IMR-90 (cell line): ENCODE measurements around the gene GPR158. TPM values are rescaled to one million over a fixed set of nuclear protein-coding genes. Genes with fewer than 3 reads are reported as not detected.

Source experiments
- ATAC-seq: fragments of 200-7000 bp; cut with Tn5 transposase; 2 replicates; pipeline ENCODE4 v1.9.1; 2020; ENCODE audit warnings: low read depth, mild to moderate bottlenecking, moderate library complexity
- BruUV-seq: library from RNA; stranded (reverse); fragments of 400-500 nt; replicated peaks from 2 replicates; lab custom pipeline; 2021; lab: Mats Ljungman, UMichigan
- CTCF ChIA-PET: fragments of 300-600 bp; formaldehyde crosslinking; extraction: SDS; loops from one replicate; lab custom pipeline; 2021; ENCODE audit warnings: antibody characterized with exemption; lab: Yijun Ruan, JAX
- POLR2A ChIA-PET: fragments of 300-600 bp; sonication (Branson Sonifier 250); formaldehyde crosslinking; loops from one replicate; lab custom pipeline; 2022; ENCODE audit warnings: antibody characterized with exemption; ENCODE audit not compliant: unreplicated experiment; lab: Charles Lee
- DNase-seq: peaks from one replicate; pipeline ENCODE4 v3.0.0; 2013
- H2AFZ ChIP-seq: replicated peaks from 2 replicates; pipeline ENCODE3; 2013; ENCODE audit warnings: low read length, mild to moderate bottlenecking; ENCODE audit not compliant: poor library complexity
- H2AK5ac ChIP-seq: 2 replicates; pipeline ENCODE4 v1.6.1; 2013; ENCODE audit warnings: low read depth, low read length, inconsistent platforms
- H2AK9ac ChIP-seq: replicated peaks from 2 replicates; pipeline ENCODE3; 2013; ENCODE audit warnings: mild to moderate bottlenecking, low read depth, low read length, moderate library complexity; ENCODE audit not compliant: poor library complexity
- H2BK120ac ChIP-seq: 2 replicates; pipeline ENCODE4 v1.6.1; 2013; ENCODE audit warnings: low read depth, low read length, inconsistent platforms
- H2BK15ac ChIP-seq: 3 replicates; pipeline ENCODE4 v1.6.1; 2013; ENCODE audit warnings: low read depth, low read length, inconsistent platforms
- H2BK20ac ChIP-seq: 2 replicates; pipeline ENCODE4 v1.6.1; 2013; ENCODE audit warnings: low read depth, mild to moderate bottlenecking, inconsistent platforms, low read length, moderate library complexity
- H2BK5ac ChIP-seq: 2 replicates; pipeline ENCODE4 v1.6.1; 2013; ENCODE audit warnings: mild to moderate bottlenecking, low read depth, low read length, inconsistent platforms; ENCODE audit not compliant: poor library complexity, severe bottlenecking
- H3K14ac ChIP-seq: replicated peaks from 2 replicates; pipeline ENCODE4 v1.6.1; 2013; ENCODE audit warnings: low read depth, low read length, inconsistent platforms
- H3K18ac ChIP-seq: 2 replicates; pipeline ENCODE4 v1.6.1; 2013; ENCODE audit warnings: low read depth, low read length, control low read depth
- H3K23ac ChIP-seq: 2 replicates; pipeline ENCODE4 v1.6.1; 2013; ENCODE audit warnings: low read depth, low read length, inconsistent platforms
- H3K27ac ChIP-seq: 2 replicates; pipeline ENCODE4 v1.5.1; 2013; ENCODE audit warnings: mild to moderate bottlenecking, control low read depth, low read length; ENCODE audit not compliant: insufficient read depth
- H3K27me3 ChIP-seq: 2 replicates; pipeline ENCODE4 v1.6.1; 2013; ENCODE audit warnings: low read length; ENCODE audit not compliant: control insufficient read depth, insufficient read depth
- H3K36me3 ChIP-seq: 2 replicates; pipeline ENCODE4 v1.6.1; 2013; ENCODE audit warnings: low read length, mixed read lengths; ENCODE audit not compliant: control insufficient read depth, insufficient read depth
- H3K4ac ChIP-seq: 2 replicates; pipeline ENCODE4 v1.6.1; 2013; ENCODE audit warnings: low read depth, low read length, inconsistent platforms
- H3K4me1 ChIP-seq: 2 replicates; pipeline ENCODE4 v1.6.1; 2013; ENCODE audit warnings: low read length, mixed read lengths; ENCODE audit not compliant: control insufficient read depth, insufficient read depth
- H3K4me2 ChIP-seq: 2 replicates; pipeline ENCODE4 v1.6.1; 2013; ENCODE audit warnings: low read depth, mild to moderate bottlenecking, control low read depth, low read length, moderate library complexity
- H3K4me3 ChIP-seq: 2 replicates; pipeline ENCODE4 v1.5.1; 2013; ENCODE audit warnings: low read depth, mild to moderate bottlenecking, control low read depth, low read length, moderate library complexity; ENCODE audit not compliant: insufficient read depth
- H3K56ac ChIP-seq: 2 replicates; pipeline ENCODE4 v1.6.1; 2013; ENCODE audit warnings: low read length, inconsistent platforms; ENCODE audit not compliant: insufficient read depth; ENCODE audit errors: extremely low read depth
- H3K79me1 ChIP-seq, 2 experiments: 2 replicates each; pipeline ENCODE4 v1.6.1; 2013; ENCODE audit warnings: low read length in 2 of 2, inconsistent platforms in 1 of 2, low read depth in 1 of 2
- H3K9ac ChIP-seq: 2 replicates; pipeline ENCODE4 v1.6.1; 2013; ENCODE audit warnings: low read depth, low read length, control low read depth
- H3K9me1 ChIP-seq: 2 replicates; pipeline ENCODE4 v1.6.1; 2013; ENCODE audit warnings: low read length, inconsistent platforms; ENCODE audit not compliant: insufficient read depth
- H3K9me3 ChIP-seq: 2 replicates; pipeline ENCODE4 v1.6.1; 2013; ENCODE audit warnings: low read length; ENCODE audit not compliant: control insufficient read depth, insufficient read depth
- H4K20me1 ChIP-seq: 2 replicates; pipeline ENCODE4 v1.6.1; 2013; ENCODE audit warnings: low read length, inconsistent platforms; ENCODE audit not compliant: insufficient read depth
- H4K5ac ChIP-seq: 2 replicates; pipeline ENCODE4 v1.6.1; 2013; ENCODE audit warnings: mild to moderate bottlenecking, low read depth, low read length, control low read depth
- H4K8ac ChIP-seq, 2 experiments: 2 replicates each; pipeline ENCODE4 v1.6.1; 2013; ENCODE audit warnings: low read depth in 2 of 2, low read length in 2 of 2, control low read depth in 1 of 2, inconsistent platforms in 1 of 2
- H4K91ac ChIP-seq: 2 replicates; pipeline ENCODE4 v1.6.1; 2013; ENCODE audit warnings: low read depth, low read length, inconsistent platforms; ENCODE audit not compliant: insufficient read depth
- BHLHE40 ChIP-seq: fragments of 150-350 bp; IDR thresholded peaks from 2 replicates; pipeline ENCODE4 v1.6.1; 2016; ENCODE audit warnings: mild to moderate bottlenecking, low read depth, low read length
- CEBPB ChIP-seq: IDR thresholded peaks from 2 replicates; pipeline ENCODE4 v1.6.1; 2012; ENCODE audit warnings: low read depth, low read length, improper control_type of control experiment
- CHD1 ChIP-seq: IDR thresholded peaks from 2 replicates; pipeline ENCODE4 v1.6.1; 2012; ENCODE audit warnings: low read depth, low read length, improper control_type of control experiment
- ELK1 ChIP-seq: fragments of 150-350 bp; IDR thresholded peaks from 2 replicates; pipeline ENCODE4 v1.6.1; 2016; ENCODE audit warnings: low read depth, mild to moderate bottlenecking, low read length, moderate library complexity, borderline replicate concordance
- FOS ChIP-seq: fragments of 150-350 bp; IDR thresholded peaks from 2 replicates; pipeline ENCODE4 v1.6.1; 2016; ENCODE audit warnings: low read depth, low read length
- MAFK ChIP-seq: IDR thresholded peaks from 2 replicates; pipeline ENCODE4 v1.6.1; 2012; ENCODE audit warnings: low read depth, low read length, improper control_type of control experiment
- MAZ ChIP-seq: IDR thresholded peaks from 2 replicates; pipeline ENCODE4 v1.6.1; 2012; ENCODE audit warnings: low read depth, mild to moderate bottlenecking, low read length, improper control_type of control experiment, moderate library complexity, borderline replicate concordance
- MXI1 ChIP-seq: IDR thresholded peaks from 2 replicates; pipeline ENCODE4 v1.6.1; 2012; ENCODE audit warnings: low read depth, mild to moderate bottlenecking, low read length, moderate library complexity, borderline replicate concordance
- NFE2L2 ChIP-seq: fragments of 150-350 bp; IDR thresholded peaks from 2 replicates; pipeline ENCODE4 v1.6.1; 2016; ENCODE audit warnings: low read depth, mild to moderate bottlenecking, low read length
- POLR2A ChIP-seq: IDR thresholded peaks from 2 replicates; pipeline ENCODE4 v1.6.1; 2012; ENCODE audit warnings: mild to moderate bottlenecking, low read depth, low read length
- RAD21 ChIP-seq: IDR thresholded peaks from 2 replicates; pipeline ENCODE4 v1.6.1; 2012; ENCODE audit warnings: low read length, improper control_type of control experiment
- RCOR1 ChIP-seq: IDR thresholded peaks from 2 replicates; pipeline ENCODE4 v1.6.1; 2012; ENCODE audit warnings: mild to moderate bottlenecking, low read length, improper control_type of control experiment; ENCODE audit not compliant: insufficient replicate concordance
- RFX5 ChIP-seq: IDR thresholded peaks from 2 replicates; pipeline ENCODE4 v1.8.0; 2012; ENCODE audit warnings: low read depth, mild to moderate bottlenecking, low read length, moderate library complexity
- SMC3 ChIP-seq: fragments of 150-350 bp; IDR thresholded peaks from 2 replicates; pipeline ENCODE4 v1.6.1; 2016; ENCODE audit warnings: low read depth, mild to moderate bottlenecking, antibody characterized with exemption, low read length, moderate library complexity
- USF2 ChIP-seq: fragments of 150-350 bp; IDR thresholded peaks from 2 replicates; pipeline ENCODE4 v1.6.1; 2017; ENCODE audit warnings: mild to moderate bottlenecking, antibody characterized with exemption, low read length, low read depth
- dilution Hi-C: fragments of 300-500 bp; cut with HindIII; formaldehyde crosslinking; loops from one replicate; pipeline ENCODE4 v1.14.3; 2018; ENCODE audit warnings: low sequenced_read_pairs; ENCODE audit not compliant: unreplicated experiment
- in situ Hi-C: fragments of 300-500 bp; cut with MboI; formaldehyde crosslinking; loops from 3 replicates; pipeline ENCODE4 v1.14.3; 2019; ENCODE audit warnings: low sequenced_read_pairs, inconsistent platforms, mixed read lengths
- intact Hi-C: fragments of 100-400 bp; cut with micrococcal nuclease; formaldehyde crosslinking; loops from 2 replicates; pipeline ENCODE4 v1.10.0; 2022
- polyA plus RNA-seq, 3 experiments: library from polyadenylated mRNA; depleted of rRNA; stranded (reverse); fragments of >200 nt; gene quantifications; 2 replicates each; pipeline ENCODE4 v1.2.3, GENCODE V29; 2012; ENCODE audit warnings: low replicate concordance in 1 of 3
- total RNA-seq: library from RNA; depleted of rRNA; stranded (reverse); fragments of >200 nt; gene quantifications from 2 replicates; pipeline ENCODE4 v1.2.3, GENCODE V29; 2012
- TF ChIP-seq, protein P1 (sequence below): conservative IDR thresholded peaks from 2 replicates; pipeline ENCODE4 v1.5.1; 2012; ENCODE audit warnings: mild to moderate bottlenecking, low read depth, low read length, improper control_type of control experiment

Gene GPR158
- total and polyA plus RNA-seq, 2 of the 4 experiments (the other 2 are of a cell fraction) = not detected

DNA sequence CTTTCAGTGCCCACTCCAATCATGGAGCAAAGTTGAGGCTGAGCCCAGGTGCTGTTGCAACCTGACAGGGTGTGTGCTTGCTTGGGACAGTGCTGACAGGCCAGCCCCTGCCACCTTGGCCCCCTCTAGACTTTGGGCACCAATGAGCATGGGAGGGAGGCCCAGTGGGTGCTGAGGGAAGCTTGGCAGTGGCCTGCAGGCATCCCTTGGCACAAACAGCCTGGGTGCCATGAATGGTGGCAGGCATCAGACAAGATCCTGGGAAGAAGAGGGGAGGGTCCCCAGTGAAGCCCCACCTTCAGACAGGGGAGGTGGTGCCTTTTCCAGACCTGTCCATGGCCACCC is 214.0 kb downstream of the GPR158 start:
- ChIA-PET CTCF (no interaction called here), POLR2A (no interaction called here)
- Histone ChIP-seq H2BK120ac (no peak overlapping the region), H2BK5ac (no peak overlapping the region), H2AK5ac (no peak overlapping the region), H3K9me1 (no peaks in the 10 kb centered on the region), H2AFZ (no peak overlapping the region), H3K9me3 (peaks cover 23% of the 10 kb centered on the region), H3K27ac (no peak overlapping the region), H3K4me1 (no peaks in the 10 kb centered on the region), H2BK20ac (no peak overlapping the region), H4K91ac (no peak overlapping the region), H3K9ac (no peak overlapping the region), H3K4ac (no peak overlapping the region), H2BK15ac (no peak overlapping the region), H4K5ac (no peak overlapping the region), H3K18ac (no peak overlapping the region), H3K36me3 (no peaks in the 10 kb centered on the region), H3K79me1 (no peaks in the 10 kb centered on the region), H2AK9ac (no peak overlapping the region), H4K20me1 (no peaks in the 10 kb centered on the region), H4K8ac (no peak overlapping the region), H3K4me3 (no peak overlapping the region), H3K23ac (no peak overlapping the region), H3K14ac (no peak overlapping the region), H3K56ac (no peak overlapping the region), H3K27me3 (no peaks in the 10 kb centered on the region), H3K4me2 (no peak overlapping the region)
- dilution Hi-C loops = no loop called here
- in situ Hi-C loops = no loop called here
- BruUV-seq = no TSS peak
- ATAC-seq (no peak), DNase-seq (no peak)
- TF ChIP-seq CHD1 (no peak), CEBPB (no peak), ELK1 (no peak), RFX5 (no peak), FOS (no peak), USF2 (no peak), POLR2A (no peak), SMC3 (no peak), RAD21 (no peak), MXI1 (no peak), MAZ (no peak), MAFK (no peak), NFE2L2 (no peak), RCOR1 (no peak), BHLHE40 (no peak)
- TF ChIP-seq, protein P1, sequence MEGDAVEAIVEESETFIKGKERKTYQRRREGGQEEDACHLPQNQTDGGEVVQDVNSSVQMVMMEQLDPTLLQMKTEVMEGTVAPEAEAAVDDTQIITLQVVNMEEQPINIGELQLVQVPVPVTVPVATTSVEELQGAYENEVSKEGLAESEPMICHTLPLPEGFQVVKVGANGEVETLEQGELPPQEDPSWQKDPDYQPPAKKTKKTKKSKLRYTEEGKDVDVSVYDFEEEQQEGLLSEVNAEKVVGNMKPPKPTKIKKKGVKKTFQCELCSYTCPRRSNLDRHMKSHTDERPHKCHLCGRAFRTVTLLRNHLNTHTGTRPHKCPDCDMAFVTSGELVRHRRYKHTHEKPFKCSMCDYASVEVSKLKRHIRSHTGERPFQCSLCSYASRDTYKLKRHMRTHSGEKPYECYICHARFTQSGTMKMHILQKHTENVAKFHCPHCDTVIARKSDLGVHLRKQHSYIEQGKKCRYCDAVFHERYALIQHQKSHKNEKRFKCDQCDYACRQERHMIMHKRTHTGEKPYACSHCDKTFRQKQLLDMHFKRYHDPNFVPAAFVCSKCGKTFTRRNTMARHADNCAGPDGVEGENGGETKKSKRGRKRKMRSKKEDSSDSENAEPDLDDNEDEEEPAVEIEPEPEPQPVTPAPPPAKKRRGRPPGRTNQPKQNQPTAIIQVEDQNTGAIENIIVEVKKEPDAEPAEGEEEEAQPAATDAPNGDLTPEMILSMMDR = no peak
- intact Hi-C loops = no loop called here
